ENCODE measurements around the gene GALNT11. TPM values are rescaled to one million over a fixed set of nuclear protein-coding genes. Genes with fewer than 3 reads are reported as not detected.
A peak's percentile ranks its signal among the peaks of the same experiment; 100 is the strongest.
"Not testable (repeated sequence)": the region's sequence is repeated elsewhere in the genome, so short reads cannot be mapped to it uniquely, and the experiment has no call there.

GALNT11 gene
- total RNA-seq, 2 experiments from 2014 or later: 15.6 to 19.8 TPM

DNA sequence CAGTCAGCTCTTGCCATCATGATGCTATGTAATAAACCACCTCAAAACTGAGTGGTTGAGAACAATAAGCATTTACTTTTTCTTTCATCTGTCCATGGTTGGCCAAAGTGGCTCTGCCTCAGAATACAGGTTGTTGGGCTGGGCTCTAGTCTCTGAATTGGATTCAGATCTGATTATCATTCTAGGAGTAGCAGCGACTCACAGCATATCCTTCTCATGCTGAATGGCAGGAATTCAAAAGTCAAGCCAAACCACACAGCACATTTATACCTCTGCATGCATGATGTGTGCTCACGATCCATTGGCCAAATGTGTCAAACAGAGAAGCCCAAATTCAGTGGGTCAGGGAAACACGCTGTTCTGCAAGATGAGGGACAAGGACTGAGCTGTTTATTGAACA, 13.6 kb upstream of the GALNT11 start:
- CTCF ChIA-PET: no interaction called here
- intact Hi-C loops (cut with micrococcal nuclease): no loop called here
- Mint-ChIP-seq H3K4me1 (ENCODE audit: low read depth) (no peaks in the 10 kb centered on the region), H3K36me3 (ENCODE audit: low read depth) (no peaks in the 10 kb centered on the region), H3K4me3 (no peak overlapping the region), H3K27me3 (ENCODE audit: low read depth) (no peaks in the 10 kb centered on the region), H3K27ac (no peak overlapping the region), H3K9me3 (no peaks in the 10 kb centered on the region)
- no peak for DNase-seq

DNA sequence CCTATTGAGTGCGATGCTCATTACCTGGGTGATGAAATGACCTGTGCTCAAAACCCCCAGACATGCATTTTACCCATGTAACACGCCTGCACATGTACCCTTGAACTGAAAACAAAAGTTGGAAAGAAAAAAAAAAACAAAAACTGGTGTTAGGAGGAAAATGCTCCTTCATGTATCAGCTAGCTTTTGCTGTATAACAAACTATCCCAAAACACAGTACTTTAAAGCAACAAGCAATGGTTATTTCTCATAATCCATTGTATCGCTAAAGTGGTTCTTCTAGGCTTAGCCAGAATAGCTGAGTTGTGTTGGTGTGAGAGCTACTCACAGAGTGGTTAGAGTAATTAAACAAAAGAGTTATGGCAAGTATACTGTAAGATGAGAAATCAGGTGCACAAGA, 12.2 kb upstream of the GALNT11 start:
- Mint-ChIP-seq H3K4me1 (ENCODE audit: low read depth) (no peaks in the 10 kb centered on the region), H3K36me3 (ENCODE audit: low read depth) (no peaks in the 10 kb centered on the region), H3K27me3 (ENCODE audit: low read depth) (no peaks in the 10 kb centered on the region), H3K9me3 (no peaks in the 10 kb centered on the region), H3K27ac (no peak overlapping the region), H3K4me3 (no peak overlapping the region)
- CTCF ChIA-PET: interaction anchor here (0.6 to 0.7 kb wide), 3 partner anchors 64 to 175 kb away, joined by 3 to 4 read pairs (median 3); no protein-coding TSS in a partner anchor
- intact Hi-C loops (cut with micrococcal nuclease): no loop called here
- no peak for DNase-seq

DNA sequence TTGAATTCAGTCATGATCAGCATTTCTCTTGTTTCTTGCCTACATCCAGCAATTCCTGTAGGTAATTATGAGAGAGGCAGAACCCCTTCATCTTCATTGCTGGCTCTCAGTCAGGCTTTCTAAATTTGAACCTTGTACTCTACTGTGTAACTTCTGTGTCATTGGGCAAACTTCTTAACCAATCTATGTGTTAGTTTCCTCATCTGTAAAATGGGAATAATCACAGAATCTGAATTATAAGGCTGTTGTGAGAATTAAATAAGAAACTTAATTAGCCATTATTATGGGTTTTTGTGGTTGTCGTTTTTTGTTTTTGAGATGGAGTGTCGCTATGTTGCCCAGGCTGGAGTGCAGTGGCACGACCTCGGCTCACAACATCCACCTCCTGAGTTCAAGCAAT, 11.5 kb upstream of the GALNT11 start:
- intact Hi-C loops (cut with micrococcal nuclease): no loop called here
- no peak for DNase-seq
- H3K27ac Mint-ChIP-seq: no peak overlapping the region
- no peaks in the 10 kb centered on the region for H3K9me3 Mint-ChIP-seq
- H3K36me3 Mint-ChIP-seq (ENCODE audit: low read depth): no peaks in the 10 kb centered on the region
- H3K4me3 Mint-ChIP-seq: no peak overlapping the region
- CTCF ChIA-PET: interaction anchor here (0.6 kb wide), 1 partner anchor 135 kb away, joined by 3 read pairs; no protein-coding TSS in a partner anchor
- H3K4me1 Mint-ChIP-seq (ENCODE audit: low read depth): no peaks in the 10 kb centered on the region
- no peaks in the 10 kb centered on the region for H3K27me3 Mint-ChIP-seq (ENCODE audit: low read depth)

DNA sequence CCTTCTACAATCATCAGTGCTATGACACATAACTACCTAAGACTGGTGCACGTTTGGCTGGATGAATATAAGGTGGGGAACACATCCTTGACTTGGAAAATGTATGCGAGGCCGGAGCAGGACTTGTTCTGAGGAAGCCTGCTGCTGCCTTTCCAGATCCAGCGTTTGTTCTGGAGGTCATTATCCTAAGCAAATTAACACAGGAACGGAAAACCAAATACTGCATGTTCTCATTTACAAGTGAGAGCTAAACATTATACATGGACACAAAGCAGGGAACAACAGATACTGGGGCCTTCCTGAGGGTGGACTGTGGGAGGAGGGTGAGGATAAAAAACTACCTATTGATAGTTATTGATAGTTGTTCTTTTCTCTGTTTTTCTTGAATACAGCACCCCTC, 10.8 kb upstream of the GALNT11 start:
- H3K9me3 Mint-ChIP-seq: no peaks in the 10 kb centered on the region
- intact Hi-C loops (cut with micrococcal nuclease): no loop called here
- CTCF ChIA-PET: no interaction called here

DNA sequence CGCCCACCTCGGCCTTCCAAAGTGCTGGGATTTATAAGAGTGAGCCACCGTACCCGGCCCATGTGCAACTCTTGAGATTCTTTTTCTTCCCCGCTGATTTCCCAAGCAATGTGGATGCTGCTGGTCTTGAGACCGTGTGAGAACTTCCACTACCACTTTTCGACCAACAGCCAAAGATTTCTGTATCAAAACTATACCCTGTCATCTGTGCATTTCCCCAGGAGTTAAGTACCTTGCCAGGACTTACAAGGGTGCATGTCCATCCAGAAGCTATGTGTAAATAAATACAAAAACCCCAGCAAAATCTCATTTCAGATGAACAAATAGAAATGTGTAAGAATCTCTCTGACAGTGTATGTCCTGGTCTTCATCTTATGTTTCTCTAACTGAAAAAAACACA, 9.9 kb upstream of the GALNT11 start:
- H3K4me1 Mint-ChIP-seq (ENCODE audit: low read depth): no peaks in the 10 kb centered on the region
- no peak for DNase-seq
- H3K4me3 Mint-ChIP-seq: no peak overlapping the region
- CTCF ChIA-PET: no interaction called here
- no peaks in the 10 kb centered on the region for H3K9me3 Mint-ChIP-seq
- intact Hi-C loops (cut with micrococcal nuclease): no loop called here
- H3K27ac Mint-ChIP-seq: no peak overlapping the region
- H3K36me3 Mint-ChIP-seq (ENCODE audit: low read depth): no peaks in the 10 kb centered on the region
- H3K27me3 Mint-ChIP-seq (ENCODE audit: low read depth): no peaks in the 10 kb centered on the region

More for the DNA sequence above, 10.8 kb upstream of the GALNT11 start:
- no peak overlapping the region for H3K27ac Mint-ChIP-seq
- no peaks in the 10 kb centered on the region for H3K36me3 Mint-ChIP-seq (ENCODE audit: low read depth)
- H3K4me1 Mint-ChIP-seq (ENCODE audit: low read depth): no peaks in the 10 kb centered on the region
- H3K4me3 Mint-ChIP-seq: no peak overlapping the region
- no peaks in the 10 kb centered on the region for H3K27me3 Mint-ChIP-seq (ENCODE audit: low read depth)
- no peak for DNase-seq

DNA sequence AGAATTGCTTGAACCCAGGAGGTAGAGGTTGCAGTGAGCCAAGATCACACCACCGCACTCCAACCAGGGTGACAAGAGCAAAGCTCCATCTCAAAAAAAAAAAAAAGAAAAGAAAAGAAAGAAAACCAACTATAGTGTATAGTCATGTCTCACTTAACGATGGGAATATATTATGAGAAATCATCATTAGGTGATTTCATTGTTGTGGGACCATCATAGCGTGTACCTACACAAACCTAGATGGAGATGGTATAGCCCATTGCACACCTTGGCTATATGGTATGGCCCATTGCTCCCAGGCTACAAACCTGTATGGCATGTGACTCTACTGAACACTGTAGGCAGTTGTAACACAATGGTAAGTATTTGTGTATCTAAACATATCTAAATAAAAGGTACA, 8.5 kb upstream of the GALNT11 start:
- Mint-ChIP-seq H3K27me3 (ENCODE audit: low read depth) (no peaks in the 10 kb centered on the region), H3K36me3 (ENCODE audit: low read depth) (no peaks in the 10 kb centered on the region), H3K4me3 (no peak overlapping the region), H3K27ac (no peak overlapping the region), H3K9me3 (no peaks in the 10 kb centered on the region), H3K4me1 (ENCODE audit: low read depth) (no peaks in the 10 kb centered on the region)
- DNase-seq: no peak
- intact Hi-C loops (cut with micrococcal nuclease): no loop called here
- CTCF ChIA-PET: interaction anchor here (0.6 to 0.8 kb wide), 4 partner anchors 14 to 111 kb away, joined by 3 read pairs; no protein-coding TSS in a partner anchor

DNA sequence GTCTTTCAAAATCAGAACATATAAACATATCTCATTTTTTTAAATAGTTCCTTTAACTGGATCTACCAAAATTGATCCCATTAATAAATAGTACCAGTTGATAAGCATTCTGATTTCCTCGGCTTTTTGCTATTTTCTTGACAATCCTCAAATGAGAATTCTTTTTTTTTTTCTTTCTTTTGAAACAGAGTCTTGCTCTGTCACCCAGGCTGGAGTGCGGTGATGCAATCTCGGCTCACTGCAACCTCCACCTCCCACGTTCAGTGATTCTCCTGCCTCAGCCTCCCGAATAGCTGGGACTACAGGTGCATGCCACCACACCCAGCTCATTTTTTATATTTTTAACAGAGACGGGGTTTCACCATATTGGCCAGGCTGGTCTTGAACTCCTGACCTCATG, 7.8 kb upstream of the GALNT11 start:
- H3K27ac Mint-ChIP-seq; H3K27me3 Mint-ChIP-seq (ENCODE audit: low read depth); H3K4me1 Mint-ChIP-seq (ENCODE audit: low read depth); H3K9me3 Mint-ChIP-seq; H3K36me3 Mint-ChIP-seq (ENCODE audit: low read depth); DNase-seq; H3K4me3 Mint-ChIP-seq; intact Hi-C loops (cut with micrococcal nuclease): not testable (repeated sequence)
- CTCF ChIA-PET: interaction anchor here (0.6 kb wide), 1 partner anchor 828 kb away, joined by 7 read pairs; no protein-coding TSS in a partner anchor

DNA sequence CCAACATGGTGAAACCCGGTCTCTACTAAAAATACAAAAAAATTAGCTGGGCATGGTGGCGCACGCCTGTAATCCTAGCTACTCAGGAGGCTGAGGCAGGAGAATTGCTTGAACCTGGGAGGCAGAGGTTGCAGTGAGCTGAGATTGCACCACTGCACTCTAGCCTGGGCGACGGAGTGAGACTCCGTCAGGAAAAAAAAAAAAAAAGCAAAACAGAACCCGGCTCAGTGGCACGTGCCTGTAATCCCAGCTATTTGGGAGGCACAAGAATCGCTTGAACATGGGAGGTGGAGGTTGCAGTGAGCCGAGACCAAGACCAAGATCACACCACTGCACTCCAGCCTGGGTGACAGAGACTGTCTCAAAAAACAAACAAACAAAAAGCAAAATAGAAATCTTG, 3.7 kb upstream of the GALNT11 start:
- H3K9me3 Mint-ChIP-seq; CTCF ChIA-PET; H3K4me1 Mint-ChIP-seq (ENCODE audit: low read depth); H3K27me3 Mint-ChIP-seq (ENCODE audit: low read depth); DNase-seq; H3K27ac Mint-ChIP-seq; H3K36me3 Mint-ChIP-seq (ENCODE audit: low read depth); H3K4me3 Mint-ChIP-seq: not testable (repeated sequence)
- intact Hi-C loops (cut with micrococcal nuclease): loop anchor here (10.0 kb wide), 2 partner anchors 413 to 653 kb away; partner anchors contain the start of genes KMT2C and XRCC2

DNA sequence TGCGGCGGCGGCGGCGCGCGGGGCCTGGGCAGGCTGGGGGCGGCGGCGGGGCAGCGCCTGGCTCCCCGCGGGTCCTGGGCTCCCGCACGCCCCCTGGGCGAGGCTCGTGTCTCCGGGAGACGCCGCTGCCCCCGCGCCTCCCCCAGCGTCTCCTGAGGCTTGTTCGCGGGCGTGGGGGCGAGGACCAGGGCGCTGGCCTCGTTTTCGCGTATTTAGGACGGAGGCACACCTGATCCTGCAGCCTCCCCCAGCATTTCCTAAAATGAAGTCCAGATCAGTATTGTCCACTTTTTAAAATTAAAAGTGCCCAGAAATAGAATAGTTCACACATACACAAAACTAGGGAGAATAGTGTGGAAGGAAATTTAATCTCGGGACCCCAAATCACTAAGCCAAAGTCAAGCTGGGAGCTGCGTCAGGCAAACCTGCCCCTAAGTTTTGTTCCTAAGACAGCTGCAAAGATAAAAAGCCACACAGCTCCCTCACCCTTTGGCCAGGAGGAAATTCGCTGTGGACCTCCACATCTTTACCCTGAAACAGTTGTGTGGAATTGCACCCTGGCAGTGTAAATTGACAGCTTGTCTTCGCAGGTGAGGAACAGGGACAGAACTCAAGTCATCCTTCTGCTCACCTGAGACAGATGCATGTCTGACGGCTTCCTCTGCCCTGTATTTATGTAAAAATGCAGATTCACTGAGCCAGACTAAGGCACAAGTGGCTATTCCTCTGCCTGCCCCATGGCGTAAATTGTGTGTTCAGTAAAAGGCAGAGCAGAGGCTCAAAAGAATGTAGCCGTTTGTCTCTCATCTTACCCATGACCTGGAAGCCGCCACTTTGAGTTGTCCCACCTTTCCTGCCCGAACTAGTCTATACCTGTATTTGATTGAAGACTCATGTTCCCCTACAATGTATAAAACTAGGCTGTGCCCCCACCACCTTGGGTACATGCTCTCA, 740 bp downstream of the GALNT11 start:
- Mint-ChIP-seq H3K36me3 (ENCODE audit: low read depth) (peaks cover 22% of the 10 kb centered on the region), H3K4me3 (peak overlapping the region; percentile 80), H3K4me1 (ENCODE audit: low read depth) (peaks cover 39% of the 10 kb centered on the region), H3K27ac (no peak overlapping the region), H3K27me3 (ENCODE audit: low read depth) (no peaks in the 10 kb centered on the region), H3K9me3 (no peaks in the 10 kb centered on the region)
- no peak for DNase-seq
- CTCF ChIA-PET: no interaction called here
- intact Hi-C loops (cut with micrococcal nuclease): loop anchor here (1.0 to 10.0 kb wide), 10 partner anchors 50 to 733 kb away; partner anchors contain the start of genes ACTR3B, KMT2C, PRKAG2 and RHEB

DNA sequence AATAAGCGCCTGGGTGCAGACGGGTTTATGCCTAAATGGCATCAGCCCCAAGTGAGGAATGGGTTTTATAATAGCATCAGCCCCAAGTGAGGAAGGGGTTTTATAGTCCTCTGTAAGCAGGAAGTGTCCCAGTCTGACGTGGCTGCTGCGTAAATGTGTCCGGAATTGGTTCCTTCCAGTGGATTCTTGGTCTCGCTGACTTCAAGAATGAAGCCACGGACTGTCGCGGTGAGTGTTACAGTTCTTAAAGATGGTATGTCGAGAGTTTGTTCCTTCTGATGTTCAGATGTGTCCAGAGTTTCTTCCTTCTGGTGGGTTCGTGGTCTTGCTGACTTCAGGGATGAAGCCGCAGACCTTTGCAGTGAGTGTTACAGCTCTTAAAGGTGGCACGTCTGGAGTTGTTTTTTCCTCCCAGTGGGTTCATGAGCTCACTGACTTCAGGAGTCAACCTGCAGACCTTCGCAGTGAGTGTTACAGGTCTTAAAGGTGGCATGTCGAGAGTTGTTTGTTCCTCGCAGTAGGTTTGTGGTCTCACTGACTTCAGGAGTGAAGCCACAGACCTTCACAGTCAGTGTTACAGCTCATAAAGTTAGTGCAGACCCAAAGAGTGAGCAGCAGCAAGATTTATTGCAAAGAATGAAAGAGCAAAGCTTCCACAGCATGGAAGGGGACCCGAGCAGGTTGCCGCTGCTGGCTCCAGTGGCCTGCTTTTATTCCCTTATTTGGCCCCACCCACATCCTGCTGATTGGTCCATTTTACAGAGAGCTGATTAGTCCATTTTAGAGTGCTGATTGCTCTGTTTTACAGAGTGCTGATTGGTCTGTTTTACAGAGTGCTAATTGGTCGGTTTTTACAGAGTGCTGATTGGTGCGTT, 2.3 kb downstream of the GALNT11 start:
- intact Hi-C loops (cut with micrococcal nuclease): loop anchor here (2.0 to 10.0 kb wide), 3 partner anchors 91 to 647 kb away; partner anchors contain the start of genes KMT2C and XRCC2
- CTCF ChIA-PET: interaction anchor here (0.5 to 1.3 kb wide), 3 partner anchors 116 to 397 kb away, joined by 3 to 4 read pairs (median 3); no protein-coding TSS in a partner anchor
- not testable (repeated sequence) for H3K9me3 Mint-ChIP-seq; DNase-seq; H3K27ac Mint-ChIP-seq; H3K27me3 Mint-ChIP-seq (ENCODE audit: low read depth); H3K4me3 Mint-ChIP-seq
- Mint-ChIP-seq H3K36me3 (ENCODE audit: low read depth) (peaks cover 23% of the 10 kb centered on the region), H3K4me1 (ENCODE audit: low read depth) (peaks cover 41% of the 10 kb centered on the region)

DNA sequence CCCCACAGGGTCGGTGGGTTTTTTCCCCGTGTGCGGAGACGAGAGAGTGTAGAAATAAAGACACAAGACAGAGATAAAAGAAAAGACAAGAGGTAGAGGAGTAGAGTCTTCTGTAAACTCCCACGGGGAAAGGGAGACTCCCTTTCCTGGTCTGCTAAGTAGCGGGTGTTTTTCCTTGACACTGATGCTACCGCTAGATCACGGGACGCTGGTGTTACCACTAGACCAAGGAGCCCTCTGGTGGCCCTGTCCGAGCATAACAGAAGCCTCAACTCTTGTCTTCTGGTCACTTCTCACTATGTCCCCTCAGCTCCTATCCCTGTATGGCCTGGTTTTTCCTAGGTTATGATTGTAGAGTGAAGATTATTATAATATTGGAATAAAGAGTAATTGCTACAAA, 4.6 kb downstream of the GALNT11 start:
- DNase-seq: peak; percentile 38
- peaks cover 41% of the 10 kb centered on the region for H3K4me1 Mint-ChIP-seq (ENCODE audit: low read depth)
- peaks cover 39% of the 10 kb centered on the region for H3K36me3 Mint-ChIP-seq (ENCODE audit: low read depth)
- CTCF ChIA-PET; H3K4me3 Mint-ChIP-seq; H3K27ac Mint-ChIP-seq; intact Hi-C loops (cut with micrococcal nuclease); H3K27me3 Mint-ChIP-seq (ENCODE audit: low read depth); H3K9me3 Mint-ChIP-seq: not testable (repeated sequence)

DNA sequence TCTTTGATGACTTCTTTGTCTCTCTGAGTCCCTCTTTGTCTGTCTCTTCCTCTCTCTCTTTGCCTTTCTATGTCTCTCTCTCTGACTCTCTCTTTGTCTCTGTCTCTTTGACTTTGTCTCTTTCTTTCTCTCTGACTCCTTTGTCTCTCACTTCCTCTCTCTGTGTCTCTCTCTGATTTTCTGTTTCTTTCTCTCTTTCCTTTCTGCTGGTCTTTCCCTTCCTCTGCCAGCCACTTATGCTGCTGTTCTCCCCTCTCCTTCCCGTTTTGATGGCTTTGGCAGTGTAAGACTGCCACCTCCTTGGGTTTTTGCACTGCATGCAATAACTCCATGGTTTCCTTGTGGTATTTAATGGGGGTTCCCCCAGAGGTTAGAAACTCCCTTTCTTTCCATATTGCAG, 5.2 kb downstream of the GALNT11 start:
- peaks cover 41% of the 10 kb centered on the region for H3K36me3 Mint-ChIP-seq (ENCODE audit: low read depth)
- DNase-seq; H3K27me3 Mint-ChIP-seq (ENCODE audit: low read depth); intact Hi-C loops (cut with micrococcal nuclease); H3K9me3 Mint-ChIP-seq; H3K4me3 Mint-ChIP-seq: not testable (repeated sequence)
- H3K27ac Mint-ChIP-seq: peak overlapping the region; percentile 32
- peaks cover 41% of the 10 kb centered on the region for H3K4me1 Mint-ChIP-seq (ENCODE audit: low read depth)
- CTCF ChIA-PET: interaction anchor here (0.6 kb wide), 1 partner anchor 14 kb away, joined by 3 read pairs; no protein-coding TSS in a partner anchor
